HepG2 (cell line): ENCODE data around the gene DSCAM. TPM values are rescaled to one million over a fixed set of nuclear protein-coding genes. Genes with fewer than 3 reads are reported as not detected.

Experiments
- ATAC-seq: fragments of 200-7000 bp; cut with Tn5 transposase; 3 replicates; pipeline ENCODE4 v1.9.1; 2020; ENCODE audit warnings: mild to moderate bottlenecking, moderate library complexity
- BruUV-seq: library from RNA; stranded (reverse); fragments of 400-500 nt; replicated peaks from 2 replicates; lab custom pipeline; 2021; lab: Mats Ljungman, UMichigan
- CTCF ChIA-PET: fragments of 300-600 bp; formaldehyde crosslinking; extraction: SDS; loops from one replicate; lab custom pipeline; 2021; ENCODE audit warnings: low total read pairs, inconsistent platforms, low intra/inter-chr PET ratio; lab: Yijun Ruan, JAX
- POLR2A ChIA-PET: fragments of 350-600 bp; sonication (Branson Sonifier 250); formaldehyde crosslinking; loops from one replicate; lab custom pipeline; 2020; ENCODE audit warnings: antibody characterized with exemption, inconsistent platforms; lab: Yijun Ruan, JAX
- DNase-seq: peaks from one replicate; pipeline ENCODE4 v3.0.0-alpha.2; 2015; ENCODE audit warnings: low spot score
- FAIRE-seq: peaks from 3 replicates; lab custom pipeline; 2011; peaks lifted over from hg19 to GRCh38; lab: Jason Lieb, UNC
- H2AFZ ChIP-seq: one replicate; pipeline ENCODE4 v1.6.1; 2011; ENCODE audit warnings: low read length, inconsistent platforms
- H3K27ac ChIP-seq: fragments of 300-600 bp; 3 replicates; pipeline ENCODE4 v1.8.0; 2011; ENCODE audit warnings: mixed run types, mild to moderate bottlenecking, mixed read lengths, low read length, inconsistent platforms; ENCODE audit not compliant: insufficient read depth; ENCODE audit errors: extremely low read length
- H3K27me3 ChIP-seq, 2 experiments: fragments of 200-600 bp in 1 of 2; 2 replicates in 1 of 2; 3 replicates in 1 of 2; pipeline versions ENCODE4 v1.6.0 to v1.8.0; 2011; ENCODE audit warnings: low read length in 2 of 2, mild to moderate bottlenecking in 2 of 2, moderate library complexity in 2 of 2, inconsistent platforms in 1 of 2; ENCODE audit not compliant: insufficient read depth in 2 of 2, control insufficient read depth in 1 of 2
- H3K36me3 ChIP-seq, 2 experiments: fragments of 200-600 bp in 1 of 2; replicated peaks in 1 of 2; 2 replicates in 1 of 2; 3 replicates in 1 of 2; pipeline versions ENCODE4 v1.5.1 to v1.8.0; 2011; ENCODE audit warnings: low read length in 2 of 2, inconsistent platforms in 1 of 2; ENCODE audit not compliant: insufficient read depth in 2 of 2, control insufficient read depth in 1 of 2
- H3K4me1 ChIP-seq: 2 replicates; pipeline ENCODE4 v1.5.1; 2012; ENCODE audit warnings: low read length, inconsistent platforms; ENCODE audit not compliant: insufficient read depth
- H3K4me2 ChIP-seq: 2 replicates; pipeline ENCODE4 v1.6.0; 2011; ENCODE audit warnings: low read depth, low read length, inconsistent platforms
- H3K4me3 ChIP-seq, 3 experiments: fragments of 200-600 bp in 1 of 3; sonication (generic), shearing (Covaris generic) in 1 of 3; replicated peaks in 1 of 3; 2 replicates each; pipeline ENCODE4 v1.5.1; 2011 to 2016; ENCODE audit warnings: low read length in 3 of 3, inconsistent platforms in 2 of 3, low read depth in 2 of 3, mild to moderate bottlenecking in 2 of 3, control low read depth in 1 of 3, mixed read lengths in 1 of 3; ENCODE audit not compliant: insufficient read depth in 1 of 3
- H3K79me2 ChIP-seq: one replicate; pipeline ENCODE4 v1.6.1; 2011; ENCODE audit warnings: low read length, inconsistent platforms; ENCODE audit not compliant: insufficient read depth
- H3K9ac ChIP-seq: 2 replicates; pipeline ENCODE4 v1.6.0; 2011; ENCODE audit warnings: mild to moderate bottlenecking, low read depth, low read length, inconsistent platforms; ENCODE audit not compliant: insufficient read depth
- H3K9me3 ChIP-seq: 2 replicates; pipeline ENCODE4 v1.5.1; 2012; ENCODE audit warnings: mild to moderate bottlenecking, low read length
- H4K20me1 ChIP-seq: 2 replicates; pipeline ENCODE4 v1.6.0; 2011; ENCODE audit warnings: inconsistent platforms, mild to moderate bottlenecking, low read length, moderate library complexity; ENCODE audit not compliant: insufficient read depth
- JUNB ChIP-seq: sonication (generic); formaldehyde crosslinking; IDR thresholded peaks from 2 replicates; pipeline ENCODE4 v1.8.0; 2022; ENCODE audit warnings: missing genetic modification reagents, mild to moderate bottlenecking, borderline replicate concordance
- MAZ ChIP-seq, 2 experiments: sonication (generic) in 1 of 2; formaldehyde crosslinking in 1 of 2; IDR thresholded peaks; 2 replicates each; pipeline versions ENCODE4 v1.5.0 to v1.6.1; 2012 to 2020; ENCODE audit warnings: low read depth in 2 of 2, mild to moderate bottlenecking in 2 of 2, borderline replicate concordance in 1 of 2, improper control_type of control experiment in 1 of 2, low read length in 1 of 2, missing genetic modification reagents in 1 of 2, moderate library complexity in 1 of 2
- MXD4 ChIP-seq: IDR thresholded peaks from 2 replicates; pipeline ENCODE4 v1.6.1; 2016; ENCODE audit warnings: mild to moderate bottlenecking, missing biosample characterization, missing genetic modification reagents
- RAD21 ChIP-seq: fragments of 450-650 bp; formaldehyde crosslinking; IDR thresholded peaks from 2 replicates; pipeline ENCODE4 v1.5.0; 2020; ENCODE audit warnings: mild to moderate bottlenecking
- SIN3A ChIP-seq: IDR thresholded peaks from 2 replicates; pipeline ENCODE4 v1.6.1; 2011; ENCODE audit warnings: low read depth, mild to moderate bottlenecking, control low read depth, low read length, borderline replicate concordance
- ZNF484 ChIP-seq: sonication (generic); formaldehyde crosslinking; IDR thresholded peaks from 2 replicates; pipeline ENCODE4 v1.5.1; 2020; ENCODE audit warnings: mild to moderate bottlenecking, low read depth, missing genetic modification reagents, borderline replicate concordance
- ZNF616 ChIP-seq: sonication (generic); formaldehyde crosslinking; IDR thresholded peaks from 2 replicates; pipeline ENCODE4 v1.5.0; 2020; ENCODE audit warnings: low read depth, mild to moderate bottlenecking, missing genetic modification reagents
- ZNF883 ChIP-seq: sonication (generic); formaldehyde crosslinking; IDR thresholded peaks from 2 replicates; pipeline ENCODE4 v1.5.1; 2020; ENCODE audit warnings: mild to moderate bottlenecking, missing genetic modification reagents; ENCODE audit errors: not compliant biosample characterization
- WGBS: methylation state at CpG from one replicate; pipeline ENCODE4 v1.1.6; 2017; ENCODE audit warnings: low lambda C conversion rate; 5-methylcytosine and 5-hydroxymethylcytosine counted together
- in situ Hi-C: cut with HindIII; loops from 2 replicates; pipeline ENCODE4 v1.10.0; 2017; ENCODE audit warnings: low pct_unique_long_range_greater_than_20kb; ENCODE audit not compliant: extremely low pct_ligation_motif_present
- intact Hi-C: fragments of 100-400 bp; cut with micrococcal nuclease; formaldehyde crosslinking; loops from one replicate; pipeline ENCODE4 v1.10.0; 2022; ENCODE audit not compliant: unreplicated experiment
- polyA plus RNA-seq, 8 experiments: library from polyadenylated mRNA; depleted of rRNA in 3 of 8; stranded (reverse) in 7 of 8; unstranded in 1 of 8; fragments of >200 nt; fragmentation: Illumina TruSeq in 4 of 8; extraction: Trizol in 4 of 8; gene quantifications; 2 replicates each; pipeline versions ENCODE4 v1.2.1 to v1.2.3, GENCODE V29; 2011 to 2016; ENCODE audit warnings: low read depth in 4 of 8, missing spikeins in 1 of 8, mixed read lengths in 1 of 8; ENCODE audit not compliant: insufficient read depth in 1 of 8
- total RNA-seq, 5 experiments: library from RNA; depleted of rRNA; stranded (reverse); fragments of >200 nt; fragmentation: Illumina TruSeq; extraction: Trizol; gene quantifications; 2 replicates each; pipeline ENCODE4 v1.2.3, GENCODE V29; 2016; ENCODE audit warnings: low read depth in 1 of 5
- TF ChIP-seq, protein P1 (sequence below): sonication (generic); formaldehyde crosslinking; IDR thresholded peaks from 2 replicates; pipeline ENCODE4 v1.8.0; 2022; ENCODE audit warnings: mild to moderate bottlenecking, missing genetic modification reagents, moderate library complexity
- TF ChIP-seq, protein P2 (sequence below): sonication (generic); IDR thresholded peaks from 2 replicates; pipeline ENCODE4 v1.6.1; 2016; ENCODE audit warnings: low read depth, borderline replicate concordance

The DSCAM gene
- total and polyA plus RNA-seq, 2 of the 13 experiments (the other 11 are each of a cell fraction or from before 2014, with no cell fraction given) = not detected

DNA sequence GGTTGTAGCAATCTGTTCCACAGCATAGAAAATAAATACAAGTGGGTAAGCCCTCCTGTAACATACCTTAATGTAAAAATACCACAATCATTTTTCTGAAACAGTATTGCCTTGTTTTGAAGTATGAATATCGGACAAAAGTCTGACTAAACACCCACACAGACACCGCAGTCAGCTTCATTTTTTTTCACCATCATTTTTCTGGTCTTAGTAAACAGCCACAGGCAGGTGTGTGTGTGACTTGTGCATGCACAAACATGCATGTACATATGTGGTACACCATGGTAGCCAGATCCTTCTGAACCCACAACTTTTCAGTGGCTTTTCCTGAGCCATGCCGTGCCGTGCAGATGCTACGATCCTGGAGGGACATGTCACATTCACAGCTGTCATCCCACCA is 718.1 kb downstream of the DSCAM start:
- no peak for DNase-seq
- no peak overlapping the region for H3K4me2 ChIP-seq
- no peaks in the 10 kb centered on the region for H3K36me3 ChIP-seq
- intact Hi-C loops = no loop called here
- TF ChIP-seq RAD21 (CRISPR knock-in tag) (no peak), ZNF616 (CRISPR knock-in tag) (no peak), SIN3A (no peak), ZNF484 (CRISPR knock-in tag) (no peak), ZNF883 (no peak), MXD4 (CRISPR knock-in tag) (no peak), JUNB (CRISPR knock-in tag) (no peak), MAZ (IDR thresholded peaks at IDR 0.05; ENCODE audit: borderline replicate concordance, low read depth, low read length) (no peak), MAZ (CRISPR knock-in tag; IDR thresholded peaks at IDR 0.05; ENCODE audit: low read depth) (no peak)
- TF ChIP-seq, protein P1, sequence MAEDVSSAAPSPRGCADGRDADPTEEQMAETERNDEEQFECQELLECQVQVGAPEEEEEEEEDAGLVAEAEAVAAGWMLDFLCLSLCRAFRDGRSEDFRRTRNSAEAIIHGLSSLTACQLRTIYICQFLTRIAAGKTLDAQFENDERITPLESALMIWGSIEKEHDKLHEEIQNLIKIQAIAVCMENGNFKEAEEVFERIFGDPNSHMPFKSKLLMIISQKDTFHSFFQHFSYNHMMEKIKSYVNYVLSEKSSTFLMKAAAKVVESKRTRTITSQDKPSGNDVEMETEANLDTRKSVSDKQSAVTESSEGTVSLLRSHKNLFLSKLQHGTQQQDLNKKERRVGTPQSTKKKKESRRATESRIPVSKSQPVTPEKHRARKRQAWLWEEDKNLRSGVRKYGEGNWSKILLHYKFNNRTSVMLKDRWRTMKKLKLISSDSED (CRISPR knock-in tag) = no peak
- TF ChIP-seq, protein P2, sequence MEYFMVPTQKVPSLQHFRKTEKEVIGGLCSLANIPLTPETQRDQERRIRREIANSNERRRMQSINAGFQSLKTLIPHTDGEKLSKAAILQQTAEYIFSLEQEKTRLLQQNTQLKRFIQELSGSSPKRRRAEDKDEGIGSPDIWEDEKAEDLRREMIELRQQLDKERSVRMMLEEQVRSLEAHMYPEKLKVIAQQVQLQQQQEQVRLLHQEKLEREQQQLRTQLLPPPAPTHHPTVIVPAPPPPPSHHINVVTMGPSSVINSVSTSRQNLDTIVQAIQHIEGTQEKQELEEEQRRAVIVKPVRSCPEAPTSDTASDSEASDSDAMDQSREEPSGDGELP = no peak
- H3K79me2 ChIP-seq = no peaks in the 10 kb centered on the region
- 44% methylated on average over 4 of the region's 5 CpGs for WGBS
- BruUV-seq = no TSS peak
- H3K9ac ChIP-seq = no peak overlapping the region
- H3K27ac ChIP-seq = no peak overlapping the region
- H4K20me1 ChIP-seq = no peaks in the 10 kb centered on the region
- ChIA-PET POLR2A (no interaction called here), CTCF (no interaction called here)
- H2AFZ ChIP-seq = no peak overlapping the region
- no peaks in the 10 kb centered on the region for H3K4me1 ChIP-seq
- in situ Hi-C loops = no loop called here
- H3K4me3 ChIP-seq = no peak overlapping the region
- no peak for FAIRE-seq
- no peak for ATAC-seq
- H3K9me3 ChIP-seq = peaks cover 93% of the 10 kb centered on the region
- no peaks in the 10 kb centered on the region for H3K27me3 ChIP-seq
